ENCODE results near the gene RIC8A. TPM values are rescaled to one million over a fixed set of nuclear protein-coding genes. Genes with fewer than 3 reads are reported as not detected.

RIC8A gene
- total RNA-seq, 4 donors from 2014 or later: 65.0 to 108 (median 86.8) TPM

DNA sequence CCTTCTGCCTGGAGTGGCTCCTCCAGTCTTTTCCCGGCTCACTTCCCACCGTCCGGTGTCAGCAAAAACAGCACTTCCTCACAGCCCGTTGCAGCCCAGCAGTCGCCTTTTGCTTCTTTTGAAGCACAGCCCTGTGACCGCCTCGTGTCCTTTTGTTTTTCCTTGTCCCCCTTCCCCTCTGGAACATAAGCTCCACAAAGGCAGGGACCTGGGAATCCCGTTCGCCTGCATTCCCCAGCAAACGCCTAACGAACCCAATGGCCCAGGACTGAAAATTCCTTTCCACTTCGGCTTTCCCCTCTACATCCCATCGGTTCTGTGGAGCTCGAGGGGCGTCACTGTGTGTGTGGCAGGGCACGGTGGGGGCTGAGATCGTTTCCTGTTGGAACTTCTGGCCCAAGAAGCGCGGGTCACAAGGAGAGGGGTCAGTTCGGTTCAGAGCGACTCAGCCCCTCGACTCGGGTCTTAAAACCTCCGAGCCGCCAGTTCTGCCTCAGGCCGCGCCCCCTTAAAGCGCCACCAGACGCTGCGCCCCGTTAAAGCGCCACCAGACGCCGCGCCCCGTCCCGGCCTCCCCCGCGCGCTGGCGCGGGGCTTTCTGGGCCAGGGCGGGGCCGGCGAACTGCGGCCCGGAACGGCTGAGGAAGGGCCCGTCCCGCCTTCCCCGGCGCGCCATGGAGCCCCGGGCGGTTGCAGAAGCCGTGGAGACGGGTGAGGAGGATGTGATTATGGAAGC lies 841 bp downstream of the RIC8A start:
- Histone ChIP-seq H3K9me3 (no peaks in the 10 kb centered on the region), H3K27ac (peak overlapping the region; percentile 98 to 100 (median 99)), H3K4me1 (peaks cover 3 to 34% (median 17%) of the 10 kb centered on the region in 4 donors), H3K4me3 (peak overlapping the region; percentile 88 to 99 (median 98)), H3K27me3 (no peaks in the 10 kb centered on the region), H3K36me3 (peaks cover 0 to 64% (median 0%) of the 10 kb centered on the region in 3 donors)
- TF ChIP-seq, protein P1, sequence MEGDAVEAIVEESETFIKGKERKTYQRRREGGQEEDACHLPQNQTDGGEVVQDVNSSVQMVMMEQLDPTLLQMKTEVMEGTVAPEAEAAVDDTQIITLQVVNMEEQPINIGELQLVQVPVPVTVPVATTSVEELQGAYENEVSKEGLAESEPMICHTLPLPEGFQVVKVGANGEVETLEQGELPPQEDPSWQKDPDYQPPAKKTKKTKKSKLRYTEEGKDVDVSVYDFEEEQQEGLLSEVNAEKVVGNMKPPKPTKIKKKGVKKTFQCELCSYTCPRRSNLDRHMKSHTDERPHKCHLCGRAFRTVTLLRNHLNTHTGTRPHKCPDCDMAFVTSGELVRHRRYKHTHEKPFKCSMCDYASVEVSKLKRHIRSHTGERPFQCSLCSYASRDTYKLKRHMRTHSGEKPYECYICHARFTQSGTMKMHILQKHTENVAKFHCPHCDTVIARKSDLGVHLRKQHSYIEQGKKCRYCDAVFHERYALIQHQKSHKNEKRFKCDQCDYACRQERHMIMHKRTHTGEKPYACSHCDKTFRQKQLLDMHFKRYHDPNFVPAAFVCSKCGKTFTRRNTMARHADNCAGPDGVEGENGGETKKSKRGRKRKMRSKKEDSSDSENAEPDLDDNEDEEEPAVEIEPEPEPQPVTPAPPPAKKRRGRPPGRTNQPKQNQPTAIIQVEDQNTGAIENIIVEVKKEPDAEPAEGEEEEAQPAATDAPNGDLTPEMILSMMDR (IDR thresholded peaks at IDR 0.05): peak in 1 of 6 experiments; percentile 2
- TF ChIP-seq POLR2A (IDR thresholded peaks at IDR 0.05): peak; percentile 77 to 92
- DNase-seq: peak; percentile 77 to 92 (median 89)

DNA sequence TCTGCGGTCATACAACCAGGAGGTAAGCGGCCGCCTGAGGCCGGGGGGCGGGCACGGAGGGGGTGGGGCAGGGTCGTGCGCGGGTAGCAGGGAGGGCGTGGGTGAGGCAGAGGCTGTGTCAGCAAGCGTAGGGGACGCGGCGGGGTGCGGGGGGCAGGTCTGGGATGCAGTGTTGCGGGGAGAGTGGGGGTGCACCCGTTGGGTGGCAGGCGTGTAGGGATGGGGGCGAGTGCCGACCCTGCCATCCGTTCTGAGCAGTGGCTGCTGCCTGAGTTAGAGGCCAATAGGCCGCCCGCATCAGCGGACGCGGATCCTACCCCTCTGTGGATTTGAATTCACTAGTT lies 1.4 kb downstream of the RIC8A start:
- Histone ChIP-seq H3K9me3 (no peaks in the 10 kb centered on the region), H3K27me3 (no peaks in the 10 kb centered on the region), H3K36me3 (peaks cover 0 to 64% (median 0%) of the 10 kb centered on the region in 3 donors), H3K27ac (peak overlapping the region; percentile 98 to 100 (median 99)), H3K4me1 (peaks cover 3 to 34% (median 17%) of the 10 kb centered on the region in 4 donors), H3K4me3 (peak overlapping the region; percentile 88 to 99 (median 98))
- no peak for DNase-seq
- TF ChIP-seq, protein P1 (IDR thresholded peaks at IDR 0.05): no peak
- no peak for TF ChIP-seq POLR2A (IDR thresholded peaks at IDR 0.05)

DNA sequence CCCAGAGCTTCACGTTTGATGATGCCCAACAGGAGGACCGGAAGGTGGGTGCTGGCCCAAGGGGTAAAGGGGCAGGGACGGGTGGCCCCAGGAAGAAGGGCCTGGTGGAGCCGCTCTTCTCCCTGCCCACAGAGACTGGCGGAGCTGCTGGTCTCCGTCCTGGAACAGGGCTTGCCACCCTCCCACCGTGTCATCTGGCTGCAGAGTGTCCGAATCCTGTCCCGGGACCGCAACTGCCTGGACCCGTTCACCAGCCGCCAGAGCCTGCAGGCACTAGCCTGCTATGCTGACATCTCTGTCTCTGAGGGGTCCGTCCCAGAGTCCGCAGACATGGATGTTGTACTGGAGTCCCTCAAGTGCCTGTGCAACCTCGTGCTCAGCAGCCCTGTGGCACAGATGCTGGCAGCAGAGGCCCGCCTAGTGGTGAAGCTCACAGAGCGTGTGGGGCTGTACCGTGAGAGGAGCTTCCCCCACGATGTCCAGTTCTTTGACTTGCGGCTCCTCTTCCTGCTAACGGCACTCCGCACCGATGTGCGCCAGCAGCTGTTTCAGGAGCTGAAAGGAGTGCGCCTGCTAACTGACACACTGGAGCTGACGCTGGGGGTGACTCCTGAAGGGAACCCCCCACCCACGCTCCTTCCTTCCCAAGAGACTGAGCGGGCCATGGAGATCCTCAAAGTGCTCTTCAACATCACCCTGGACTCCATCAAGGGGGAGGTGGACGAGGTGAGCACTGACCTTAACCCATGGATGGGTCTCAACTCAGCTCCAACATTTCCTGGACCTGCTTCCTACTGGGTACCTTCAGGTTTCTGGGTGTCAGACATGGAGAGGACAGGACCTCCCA lies 2.0 kb downstream of the RIC8A start:
- Histone ChIP-seq H3K4me3 (peak overlapping the region; percentile 88 to 99 (median 98)), H3K36me3 (peaks cover 0 to 64% (median 0%) of the 10 kb centered on the region in 3 donors), H3K27me3 (no peaks in the 10 kb centered on the region), H3K4me1 (peaks cover 3 to 34% (median 17%) of the 10 kb centered on the region in 4 donors), H3K27ac (peak overlapping the region; percentile 98 to 100 (median 99)), H3K9me3 (no peaks in the 10 kb centered on the region)
- DNase-seq: peak in 2 of 3 donors; percentile 16 to 50
- TF ChIP-seq POLR2A (IDR thresholded peaks at IDR 0.05): no peak
- TF ChIP-seq, protein P1 (IDR thresholded peaks at IDR 0.05): no peak

DNA sequence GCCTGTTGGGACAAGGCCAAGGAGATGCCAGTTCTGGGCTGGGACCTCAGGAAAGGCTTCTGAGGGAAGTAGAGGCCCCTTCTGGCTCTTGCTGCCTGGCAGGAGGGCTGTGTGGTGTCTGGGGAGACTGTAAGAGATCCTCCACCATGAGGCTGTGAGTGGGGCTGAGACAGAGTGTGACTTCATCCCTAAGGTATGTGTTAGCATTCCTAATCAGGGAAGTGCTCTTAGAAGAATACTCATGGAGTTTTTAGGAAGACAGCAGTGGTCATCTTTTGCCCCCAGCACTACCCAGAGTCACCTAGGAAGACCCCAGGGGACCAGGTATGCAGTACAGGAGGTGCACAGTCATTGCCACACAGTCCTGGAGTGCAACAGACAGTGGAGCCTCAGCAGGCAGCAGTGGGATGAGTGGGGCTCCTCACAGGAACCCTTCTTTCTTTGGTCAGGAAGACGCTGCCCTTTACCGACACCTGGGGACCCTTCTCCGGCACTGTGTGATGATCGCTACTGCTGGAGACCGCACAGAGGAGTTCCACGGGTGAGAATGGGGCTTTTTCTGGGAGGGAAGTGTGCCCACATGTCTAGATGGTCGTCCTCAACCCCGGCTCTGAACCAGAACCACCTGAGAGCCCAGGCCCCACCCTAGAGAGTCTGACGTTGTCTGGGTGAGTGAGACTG lies 2.8 kb downstream of the RIC8A start:
- peak in 2 of 3 donors; percentile 3 to 35 for DNase-seq
- H3K4me1 ChIP-seq: peaks cover 3 to 30% (median 17%) of the 10 kb centered on the region in 4 donors
- H3K9me3 ChIP-seq: no peaks in the 10 kb centered on the region
- H3K36me3 ChIP-seq: peaks cover 0 to 64% (median 0%) of the 10 kb centered on the region in 3 donors
- H3K4me3 ChIP-seq: peak overlapping the region in 1 of 4 donors; percentile 88
- H3K27me3 ChIP-seq: no peaks in the 10 kb centered on the region
- TF ChIP-seq POLR2A (IDR thresholded peaks at IDR 0.05): no peak
- TF ChIP-seq, protein P1 (IDR thresholded peaks at IDR 0.05): no peak
- peak overlapping the region in 1 of 4 donors; percentile 99 for H3K27ac ChIP-seq

DNA sequence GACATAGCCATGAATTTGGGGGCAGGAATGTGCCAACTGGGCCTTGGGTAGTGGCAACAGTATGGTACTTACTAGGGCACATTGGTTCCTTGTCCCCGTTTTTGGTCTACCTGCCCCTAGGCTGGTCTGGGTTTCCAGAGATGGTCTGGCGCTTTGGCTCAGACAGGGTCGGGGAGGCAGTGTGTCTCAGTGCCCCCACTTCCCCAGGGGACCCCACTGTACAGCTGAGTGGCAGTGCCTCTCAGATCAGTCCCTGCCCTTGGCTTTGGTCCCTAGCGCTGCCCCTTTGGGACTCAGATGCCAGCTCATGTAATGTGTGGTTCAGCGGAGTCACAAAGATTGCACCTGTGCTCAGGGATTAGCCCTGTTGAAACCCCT lies 3.3 kb downstream of the RIC8A start:
- Histone ChIP-seq H3K27ac (no peak overlapping the region), H3K27me3 (no peaks in the 10 kb centered on the region), H3K9me3 (no peaks in the 10 kb centered on the region), H3K36me3 (peaks cover 0 to 65% (median 0%) of the 10 kb centered on the region in 3 donors), H3K4me1 (peaks cover 3 to 25% (median 13%) of the 10 kb centered on the region in 4 donors), H3K4me3 (no peak overlapping the region)
- TF ChIP-seq, protein P1 (IDR thresholded peaks at IDR 0.05): no peak
- no peak for TF ChIP-seq POLR2A (IDR thresholded peaks at IDR 0.05)
- peak in 1 of 3 donors; percentile 42 for DNase-seq
